SK-N-MC (cell line): ENCODE results near the gene BFSP2.
"Not testable (repeated sequence)": the region's sequence is repeated elsewhere in the genome, so short reads cannot be mapped to it uniquely, and the experiment has no call there.

Experiments used
- DNase-seq: peaks from one replicate; pipeline ENCODE4 v3.0.0-alpha.2; 2011; ENCODE audit warnings: low read depth, low spot score
- H3K27ac ChIP-seq: fragments of 200-600 bp; sonication (generic); 2 replicates; pipeline ENCODE4 v1.5.1; 2016; ENCODE audit warnings: mixed run types
- H3K36me3 ChIP-seq: fragments of 200-600 bp; sonication (generic); 2 replicates; pipeline ENCODE4 v1.6.1; 2017; ENCODE audit warnings: antibody characterized with exemption, low read length, mixed read lengths; ENCODE audit not compliant: insufficient read depth
- H3K4me3 ChIP-seq: fragments of 200-600 bp; sonication (generic); 2 replicates; pipeline ENCODE4 v1.5.1; 2016
- H3K9ac ChIP-seq: fragments of 200-600 bp; sonication (generic); 2 replicates; pipeline ENCODE4 v1.8.0; 2017; ENCODE audit warnings: mixed run types, mixed read lengths; ENCODE audit not compliant: insufficient read length
- H3K9me3 ChIP-seq: fragments of 200-600 bp; sonication (generic); 2 replicates; pipeline ENCODE4 v1.6.1; 2017; ENCODE audit warnings: low read depth, mild to moderate bottlenecking, antibody characterized with exemption, low read length, moderate library complexity, mixed read lengths
- EZH2 ChIP-seq: fragments of 200-600 bp; sonication (generic); IDR thresholded peaks from one replicate; pipeline ENCODE4 v1.6.1; 2017; ENCODE audit warnings: antibody characterized with exemption
- FOXP2 ChIP-seq: optimal IDR thresholded peaks from 2 replicates; pipeline ENCODE3; 2011; ENCODE audit warnings: mild to moderate bottlenecking, moderate library complexity; ENCODE audit not compliant: insufficient read depth; ENCODE audit errors: extremely low read length, control extremely low read depth
- POLR2AphosphoS5 ChIP-seq: IDR thresholded peaks from 2 replicates; pipeline ENCODE4 v1.6.1; 2012; ENCODE audit warnings: mild to moderate bottlenecking, low read depth, low read length, borderline replicate concordance

BFSP2 gene

DNA sequence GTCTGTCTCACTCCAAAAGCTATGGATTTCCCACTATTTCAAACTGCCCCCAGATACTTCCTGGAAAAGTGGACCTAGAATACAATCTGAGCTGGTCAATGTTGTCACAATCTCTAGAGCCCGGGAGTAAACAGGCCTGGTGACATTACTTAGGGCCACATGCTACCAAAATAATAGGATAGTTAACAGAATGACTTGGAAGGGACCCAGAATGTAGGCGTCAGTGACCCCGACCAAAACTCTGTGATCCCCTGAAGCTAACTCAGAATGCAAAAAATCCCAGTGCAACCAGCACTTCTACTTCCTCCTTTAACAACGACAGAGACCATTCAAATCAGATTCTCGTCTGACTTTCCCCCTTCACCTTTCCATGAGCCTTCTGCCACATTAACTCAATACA, 122.1 kb downstream of the BFSP2 start:
- TF ChIP-seq EZH2 (no peak), FOXP2 (no peak), POLR2AphosphoS5 (no peak)
- Histone ChIP-seq H3K9ac (no peak overlapping the region), H3K9me3 (no peaks in the 10 kb centered on the region), H3K4me3 (no peak overlapping the region), H3K27ac (no peak overlapping the region), H3K36me3 (no peaks in the 10 kb centered on the region)
- DNase-seq, result no peak

DNA sequence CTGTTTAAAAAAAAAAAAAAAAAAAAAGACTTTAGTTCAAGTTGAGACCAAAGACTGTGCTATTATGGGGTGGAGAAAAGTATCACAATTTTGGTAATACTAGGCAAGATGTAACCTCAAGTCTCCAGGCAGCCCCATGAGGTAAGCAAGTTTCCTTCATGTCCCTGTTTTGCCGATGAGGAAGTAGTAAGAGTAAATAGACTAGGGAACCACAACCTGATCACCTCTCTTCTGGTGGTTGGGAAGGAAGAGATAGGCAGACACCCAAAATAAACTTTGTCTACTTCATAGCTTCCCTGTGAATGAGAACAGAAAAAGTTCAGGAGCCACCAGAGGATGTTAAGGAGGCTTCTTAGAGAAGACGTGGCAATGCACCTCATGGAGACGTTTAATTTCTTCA, 123.9 kb downstream of the BFSP2 start:
- not testable (repeated sequence) for H3K27ac ChIP-seq, H3K9ac ChIP-seq, DNase-seq, H3K9me3 ChIP-seq, H3K36me3 ChIP-seq, H3K4me3 ChIP-seq
